Panc1 (cell line): ENCODE results near the gene MBD4. TPM values are rescaled to one million over a fixed set of nuclear protein-coding genes. Genes with fewer than 3 reads are reported as not detected.

Experiments
- ATAC-seq: fragments of 200-7000 bp; cut with Tn5 transposase; 2 replicates; pipeline ENCODE4 v1.9.1; 2020; ENCODE audit warnings: mild to moderate bottlenecking, moderate library complexity
- BruUV-seq: library from RNA; stranded (reverse); fragments of 400-500 nt; replicated peaks from 2 replicates; lab custom pipeline; 2021; lab: Mats Ljungman, UMichigan
- CTCF ChIA-PET: fragments of 300-600 bp; sonication (Branson Sonifier 250); formaldehyde crosslinking; loops from one replicate; lab custom pipeline; 2022; ENCODE audit warnings: antibody characterized with exemption; lab: Charles Lee
- POLR2A ChIA-PET: fragments of 300-600 bp; sonication (Branson Sonifier 250); formaldehyde crosslinking; loops from one replicate; lab custom pipeline; 2022; ENCODE audit warnings: antibody characterized with exemption; lab: Charles Lee
- DNase-seq: peaks from one replicate; pipeline ENCODE4 v3.0.0-alpha.2; 2010; ENCODE audit warnings: low read depth, low spot score
- H3K27ac ChIP-seq: 2 replicates; pipeline ENCODE4 v1.5.1; 2011; ENCODE audit warnings: mild to moderate bottlenecking, low read length, inconsistent platforms
- H3K27me3 ChIP-seq: fragments of 200-500 bp; sonication (Bioruptor generic); 2 replicates; pipeline ENCODE4 v1.6.0; 2014; ENCODE audit warnings: low read length, inconsistent platforms; ENCODE audit not compliant: control insufficient read depth, insufficient read depth
- H3K36me3 ChIP-seq: fragments of 200-500 bp; sonication (Bioruptor generic); 2 replicates; pipeline ENCODE4 v1.5.1; 2014; ENCODE audit warnings: inconsistent platforms, mild to moderate bottlenecking, low read length, moderate library complexity; ENCODE audit not compliant: control insufficient read depth, insufficient read depth
- H3K4me1 ChIP-seq: 2 replicates; pipeline ENCODE4 v1.5.1; 2011; ENCODE audit warnings: inconsistent platforms, mild to moderate bottlenecking, low read length, moderate library complexity; ENCODE audit not compliant: control insufficient read depth, insufficient read depth
- H3K4me3 ChIP-seq, 2 experiments: 2 replicates each; pipeline ENCODE4 v1.5.1; 2011 to 2012; ENCODE audit warnings: low read depth in 2 of 2, low read length in 2 of 2, mild to moderate bottlenecking in 2 of 2, inconsistent platforms in 1 of 2, moderate library complexity in 1 of 2
- H3K9me3 ChIP-seq: fragments of 200-500 bp; sonication (Bioruptor generic); 2 replicates; pipeline ENCODE4 v1.5.1; 2014; ENCODE audit warnings: low read depth, mild to moderate bottlenecking, inconsistent platforms, low read length, moderate library complexity; ENCODE audit not compliant: control insufficient read depth, insufficient read depth
- POLR2AphosphoS5 ChIP-seq: IDR thresholded peaks from 2 replicates; pipeline ENCODE4 v1.6.1; 2012; ENCODE audit warnings: mild to moderate bottlenecking, low read depth, low read length, moderate library complexity
- SIN3A ChIP-seq: IDR thresholded peaks from 2 replicates; pipeline ENCODE4 v1.6.1; 2012; ENCODE audit warnings: low read depth, mild to moderate bottlenecking, low read length, moderate library complexity, borderline replicate concordance; ENCODE audit not compliant: insufficient read depth
- TCF7L2 ChIP-seq: IDR thresholded peaks from 2 replicates; pipeline ENCODE4 v1.6.1; 2011; ENCODE audit warnings: mild to moderate bottlenecking, low read depth, low read length, inconsistent platforms
- in situ Hi-C: cut with HindIII; loops from 2 replicates; pipeline ENCODE4 v1.10.0; 2016; ENCODE audit warnings: low sequenced_read_pairs, low pct_unique_long_range_greater_than_20kb
- intact Hi-C: fragments of 100-400 bp; cut with micrococcal nuclease; formaldehyde crosslinking; loops from one replicate; pipeline ENCODE4 v1.10.0; 2022; ENCODE audit not compliant: unreplicated experiment
- total RNA-seq: library from RNA; stranded (reverse); gene quantifications from one replicate; pipeline ENCODE4 v1.2.1, GENCODE V29; 2021; ENCODE audit not compliant: unreplicated experiment
- TF ChIP-seq, protein P1 (sequence below): fragments of 450-650 bp; IDR thresholded peaks from 2 replicates; pipeline ENCODE4 v1.5.1; 2017; ENCODE audit warnings: mild to moderate bottlenecking
- TF ChIP-seq, protein P2 (sequence below), 2 experiments: IDR thresholded peaks; 2 replicates each; pipeline ENCODE4 v1.6.1; 2011 to 2012; ENCODE audit warnings: low read depth in 2 of 2, control low read depth in 1 of 2, low read length in 1 of 2, mild to moderate bottlenecking in 1 of 2, moderate library complexity in 1 of 2; ENCODE audit not compliant: insufficient read depth in 1 of 2

The MBD4 gene
- total RNA-seq, 1 experiment from 2014 or later, result 44.7 TPM

DNA sequence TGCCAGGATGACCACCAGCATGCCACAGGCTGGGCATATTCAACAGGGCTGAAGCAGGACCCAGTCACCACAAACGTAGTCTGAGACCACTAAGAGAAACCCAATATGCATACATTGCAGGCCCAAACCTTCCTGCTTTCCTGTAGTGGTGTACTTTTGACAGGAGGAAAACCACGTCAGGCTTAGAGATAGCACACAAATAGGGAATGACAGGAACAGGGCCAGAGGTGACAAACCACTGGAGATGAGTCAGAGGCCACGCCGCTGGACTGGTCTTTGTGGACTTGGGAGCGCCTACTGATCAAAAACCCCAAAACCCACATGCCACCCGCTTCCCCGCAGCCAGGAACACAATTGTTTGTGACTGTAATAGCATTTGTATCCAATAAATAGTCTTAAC lies 7.7 kb downstream of the MBD4 start:
- DNase-seq (no peak), ATAC-seq (no peak)
- Histone ChIP-seq H3K4me3 (no peak overlapping the region), H3K27ac (no peak overlapping the region), H3K4me1 (peaks cover 14% of the 10 kb centered on the region), H3K27me3 (no peaks in the 10 kb centered on the region), H3K36me3 (peaks cover 45% of the 10 kb centered on the region), H3K9me3 (no peaks in the 10 kb centered on the region)
- BruUV-seq, result no TSS peak
- ChIA-PET CTCF (no interaction called here), POLR2A (no interaction called here)
- TF ChIP-seq, protein P1, sequence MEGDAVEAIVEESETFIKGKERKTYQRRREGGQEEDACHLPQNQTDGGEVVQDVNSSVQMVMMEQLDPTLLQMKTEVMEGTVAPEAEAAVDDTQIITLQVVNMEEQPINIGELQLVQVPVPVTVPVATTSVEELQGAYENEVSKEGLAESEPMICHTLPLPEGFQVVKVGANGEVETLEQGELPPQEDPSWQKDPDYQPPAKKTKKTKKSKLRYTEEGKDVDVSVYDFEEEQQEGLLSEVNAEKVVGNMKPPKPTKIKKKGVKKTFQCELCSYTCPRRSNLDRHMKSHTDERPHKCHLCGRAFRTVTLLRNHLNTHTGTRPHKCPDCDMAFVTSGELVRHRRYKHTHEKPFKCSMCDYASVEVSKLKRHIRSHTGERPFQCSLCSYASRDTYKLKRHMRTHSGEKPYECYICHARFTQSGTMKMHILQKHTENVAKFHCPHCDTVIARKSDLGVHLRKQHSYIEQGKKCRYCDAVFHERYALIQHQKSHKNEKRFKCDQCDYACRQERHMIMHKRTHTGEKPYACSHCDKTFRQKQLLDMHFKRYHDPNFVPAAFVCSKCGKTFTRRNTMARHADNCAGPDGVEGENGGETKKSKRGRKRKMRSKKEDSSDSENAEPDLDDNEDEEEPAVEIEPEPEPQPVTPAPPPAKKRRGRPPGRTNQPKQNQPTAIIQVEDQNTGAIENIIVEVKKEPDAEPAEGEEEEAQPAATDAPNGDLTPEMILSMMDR, result no peak
- TF ChIP-seq POLR2AphosphoS5, result no peak
- TF ChIP-seq, protein P2, sequence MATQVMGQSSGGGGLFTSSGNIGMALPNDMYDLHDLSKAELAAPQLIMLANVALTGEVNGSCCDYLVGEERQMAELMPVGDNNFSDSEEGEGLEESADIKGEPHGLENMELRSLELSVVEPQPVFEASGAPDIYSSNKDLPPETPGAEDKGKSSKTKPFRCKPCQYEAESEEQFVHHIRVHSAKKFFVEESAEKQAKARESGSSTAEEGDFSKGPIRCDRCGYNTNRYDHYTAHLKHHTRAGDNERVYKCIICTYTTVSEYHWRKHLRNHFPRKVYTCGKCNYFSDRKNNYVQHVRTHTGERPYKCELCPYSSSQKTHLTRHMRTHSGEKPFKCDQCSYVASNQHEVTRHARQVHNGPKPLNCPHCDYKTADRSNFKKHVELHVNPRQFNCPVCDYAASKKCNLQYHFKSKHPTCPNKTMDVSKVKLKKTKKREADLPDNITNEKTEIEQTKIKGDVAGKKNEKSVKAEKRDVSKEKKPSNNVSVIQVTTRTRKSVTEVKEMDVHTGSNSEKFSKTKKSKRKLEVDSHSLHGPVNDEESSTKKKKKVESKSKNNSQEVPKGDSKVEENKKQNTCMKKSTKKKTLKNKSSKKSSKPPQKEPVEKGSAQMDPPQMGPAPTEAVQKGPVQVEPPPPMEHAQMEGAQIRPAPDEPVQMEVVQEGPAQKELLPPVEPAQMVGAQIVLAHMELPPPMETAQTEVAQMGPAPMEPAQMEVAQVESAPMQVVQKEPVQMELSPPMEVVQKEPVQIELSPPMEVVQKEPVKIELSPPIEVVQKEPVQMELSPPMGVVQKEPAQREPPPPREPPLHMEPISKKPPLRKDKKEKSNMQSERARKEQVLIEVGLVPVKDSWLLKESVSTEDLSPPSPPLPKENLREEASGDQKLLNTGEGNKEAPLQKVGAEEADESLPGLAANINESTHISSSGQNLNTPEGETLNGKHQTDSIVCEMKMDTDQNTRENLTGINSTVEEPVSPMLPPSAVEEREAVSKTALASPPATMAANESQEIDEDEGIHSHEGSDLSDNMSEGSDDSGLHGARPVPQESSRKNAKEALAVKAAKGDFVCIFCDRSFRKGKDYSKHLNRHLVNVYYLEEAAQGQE (IDR thresholded peaks at IDR 0.05; ENCODE audit: insufficient read depth in 1 of 2, low read depth in 2 of 2, low read length in 1 of 2), result no peak
- no peak for TF ChIP-seq TCF7L2
- no peak for TF ChIP-seq SIN3A
- in situ Hi-C loops (no loop called here), intact Hi-C loops (no loop called here)

DNA sequence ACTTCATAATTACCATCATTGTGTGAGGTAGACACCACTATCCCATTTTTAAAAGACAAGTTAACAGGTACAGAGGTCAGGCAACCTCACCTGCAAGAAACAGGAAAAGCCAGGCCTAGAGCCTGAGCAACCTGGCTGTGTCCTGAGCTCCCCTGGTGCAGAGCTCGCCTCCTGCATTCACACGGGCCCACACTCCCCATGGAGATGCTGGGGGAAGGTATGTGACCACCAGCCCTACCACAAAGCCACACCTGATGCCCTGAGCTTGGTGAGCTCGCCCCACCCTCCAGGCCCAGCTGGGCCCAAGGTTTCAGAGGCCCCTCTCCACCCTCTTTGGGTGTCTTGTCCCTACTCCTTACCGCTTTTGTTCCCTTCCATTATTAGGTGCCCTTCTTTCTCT lies 10.1 kb downstream of the MBD4 start:
- in situ Hi-C loops, result no loop called here
- no peaks in the 10 kb centered on the region for H3K27me3 ChIP-seq

More for the DNA sequence above, 10.1 kb downstream of the MBD4 start:
- ChIA-PET POLR2A (interaction anchor here (1.2 kb wide), 1 partner anchor 46 kb away, joined by 3 read pairs; no protein-coding TSS in a partner anchor), CTCF (interaction anchor here (1.3 kb wide), 1 partner anchor 46 kb away, joined by 5 read pairs; no protein-coding TSS in a partner anchor)
- no peak for ATAC-seq
- Histone ChIP-seq H3K4me1 (peaks cover 11% of the 10 kb centered on the region), H3K36me3 (peaks cover 24% of the 10 kb centered on the region), H3K27ac (no peak overlapping the region), H3K9me3 (no peaks in the 10 kb centered on the region), H3K4me3 (no peak overlapping the region)
- DNase-seq, result no peak
- no TSS peak for BruUV-seq
- intact Hi-C loops, result no loop called here
- TF ChIP-seq TCF7L2, result no peak
- TF ChIP-seq, protein P2 (IDR thresholded peaks at IDR 0.05; ENCODE audit: insufficient read depth in 1 of 2, low read depth in 2 of 2, low read length in 1 of 2), result no peak
- TF ChIP-seq, protein P1, result no peak
- no peak for TF ChIP-seq POLR2AphosphoS5
- TF ChIP-seq SIN3A, result no peak
